ENCODE data around the gene CALCOCO1. TPM values are rescaled to one million over a fixed set of nuclear protein-coding genes. Genes with fewer than 3 reads are reported as not detected.

The CALCOCO1 gene
- total and polyA plus RNA-seq, 9 of the 15 experiments (the other 6 are each of a cell fraction or from before 2014, with no cell fraction given): 1.9 to 31.8 (median 11.0) TPM

DNA sequence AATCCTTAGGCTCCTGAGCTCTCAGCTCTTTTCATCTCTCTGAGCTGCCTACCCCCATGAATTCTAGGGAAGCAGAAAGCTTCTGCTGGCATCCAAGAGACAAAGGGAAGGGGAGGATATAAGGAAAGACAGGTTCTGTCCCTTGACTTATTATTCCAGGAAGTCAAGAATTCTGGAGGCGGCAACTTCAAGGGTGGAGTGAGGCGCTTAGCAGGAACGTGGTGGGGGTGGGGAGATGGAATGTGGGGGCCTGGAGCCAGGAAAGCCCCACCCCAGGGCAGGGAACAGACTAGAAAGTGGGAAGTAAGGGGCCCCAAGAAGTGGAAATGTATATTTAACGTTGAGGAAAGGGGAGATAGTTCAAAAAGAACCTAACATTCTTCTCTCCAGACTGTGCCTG is 1.4 kb downstream of the CALCOCO1 start:
- Histone ChIP-seq H2AFZ (ENCODE audit: low read depth, low read length) (peak overlapping the region; percentile 75), H3K36me3 (ENCODE audit: control insufficient read depth, insufficient read depth, low read length) (no peaks in the 10 kb centered on the region), H3K4me2 (ENCODE audit: insufficient read depth, low read length) (peak overlapping the region; percentile 97), H3K9me3 (replicated peaks; ENCODE audit: control insufficient read depth, insufficient read depth, low read depth, low read length) (no peaks in the 10 kb centered on the region), H3K27ac (ENCODE audit: extremely low read depth, low read depth, low read length) (peak overlapping the region; percentile 23; the same call in 1 of the 3 replicates), H3K79me2 (ENCODE audit: control insufficient read depth, insufficient read depth, low read length) (no peaks in the 10 kb centered on the region), H3K9me1 (ENCODE audit: control insufficient read depth, insufficient read depth, low read length) (no peaks in the 10 kb centered on the region), H3K4me1 (replicated peaks in 1 of 2; ENCODE audit: control insufficient read depth in 2 of 2, insufficient read depth in 2 of 2, low read length in 2 of 2) (peaks cover 0 to 14% of the 10 kb centered on the region in 2 experiments; a peak in 3 of 5 replicates), H3K27me3 (ENCODE audit: control insufficient read depth in 2 of 2, insufficient read depth in 2 of 2, low read length in 2 of 2) (no peaks in the 10 kb centered on the region), H4K20me1 (replicated peaks; ENCODE audit: control insufficient read depth, insufficient read depth, low read length) (no peaks in the 10 kb centered on the region), H3K9ac (ENCODE audit: insufficient read depth in 1 of 2, low read depth in 2 of 2, low read length in 2 of 2) (peak overlapping the region in 1 of 2 experiments; percentile 30; a peak in 1 of 4 replicates), H3K4me3 (peak overlapping the region; percentile 51)
- POLR2A ChIA-PET: interaction anchor here (0.6 to 0.9 kb wide), 3 partner anchors 17 to 140 kb away, joined by 3 to 4 read pairs (median 3); no protein-coding TSS in a partner anchor
- ATAC-seq (no peak), DNase-seq (ENCODE audit: extremely low read depth in 1 of 4, low spot score in 3 of 4) (peak in 1 of 4 experiments; percentile 31), FAIRE-seq (no peak)
- 0% methylated on average over 4 of the region's 4 CpGs for WGBS (ENCODE audit: insufficient coverage, low coverage, missing lambda C conversion rate)
- BruUV-seq (replicated peaks): no TSS peak
- CTCF ChIA-PET (ENCODE audit: low intra/inter-chr PET ratio): no interaction called here
- intact Hi-C loops (cut with micrococcal nuclease): no loop called here
- TF ChIP-seq ETS2 (tag; IDR thresholded peaks at IDR 0.05; ENCODE audit: borderline replicate concordance, poor library complexity, severe bottlenecking) (no peak), ZBTB17 (CRISPR knock-in tag; IDR thresholded peaks at IDR 0.05) (no peak), CEBPB (tag; IDR thresholded peaks at IDR 0.05) (no peak), AFF1 (IDR thresholded peaks at IDR 0.05; ENCODE audit: low read depth in 1 of 2, partially characterized antibody in 2 of 2) (no peak), FOXJ3 (CRISPR knock-in tag; IDR thresholded peaks at IDR 0.05) (no peak), GTF2A2 (tag; IDR thresholded peaks at IDR 0.05) (no peak), BCL6 (CRISPR knock-in tag; IDR thresholded peaks at IDR 0.05) (no peak), POLR2H (tag; IDR thresholded peaks at IDR 0.05; ENCODE audit: low read depth) (no peak), CSDE1 (IDR thresholded peaks at IDR 0.05) (no peak), RFX7 (CRISPR knock-in tag; IDR thresholded peaks at IDR 0.05) (no peak), NR2C1 (IDR thresholded peaks at IDR 0.05) (no peak), NR2C1 (tag; IDR thresholded peaks at IDR 0.05) (no peak), HMG20B (CRISPR knock-in tag; IDR thresholded peaks at IDR 0.05) (no peak), MAFF (IDR thresholded peaks at IDR 0.05; ENCODE audit: low read length) (no peak)
- TF ChIP-seq, protein P1, sequence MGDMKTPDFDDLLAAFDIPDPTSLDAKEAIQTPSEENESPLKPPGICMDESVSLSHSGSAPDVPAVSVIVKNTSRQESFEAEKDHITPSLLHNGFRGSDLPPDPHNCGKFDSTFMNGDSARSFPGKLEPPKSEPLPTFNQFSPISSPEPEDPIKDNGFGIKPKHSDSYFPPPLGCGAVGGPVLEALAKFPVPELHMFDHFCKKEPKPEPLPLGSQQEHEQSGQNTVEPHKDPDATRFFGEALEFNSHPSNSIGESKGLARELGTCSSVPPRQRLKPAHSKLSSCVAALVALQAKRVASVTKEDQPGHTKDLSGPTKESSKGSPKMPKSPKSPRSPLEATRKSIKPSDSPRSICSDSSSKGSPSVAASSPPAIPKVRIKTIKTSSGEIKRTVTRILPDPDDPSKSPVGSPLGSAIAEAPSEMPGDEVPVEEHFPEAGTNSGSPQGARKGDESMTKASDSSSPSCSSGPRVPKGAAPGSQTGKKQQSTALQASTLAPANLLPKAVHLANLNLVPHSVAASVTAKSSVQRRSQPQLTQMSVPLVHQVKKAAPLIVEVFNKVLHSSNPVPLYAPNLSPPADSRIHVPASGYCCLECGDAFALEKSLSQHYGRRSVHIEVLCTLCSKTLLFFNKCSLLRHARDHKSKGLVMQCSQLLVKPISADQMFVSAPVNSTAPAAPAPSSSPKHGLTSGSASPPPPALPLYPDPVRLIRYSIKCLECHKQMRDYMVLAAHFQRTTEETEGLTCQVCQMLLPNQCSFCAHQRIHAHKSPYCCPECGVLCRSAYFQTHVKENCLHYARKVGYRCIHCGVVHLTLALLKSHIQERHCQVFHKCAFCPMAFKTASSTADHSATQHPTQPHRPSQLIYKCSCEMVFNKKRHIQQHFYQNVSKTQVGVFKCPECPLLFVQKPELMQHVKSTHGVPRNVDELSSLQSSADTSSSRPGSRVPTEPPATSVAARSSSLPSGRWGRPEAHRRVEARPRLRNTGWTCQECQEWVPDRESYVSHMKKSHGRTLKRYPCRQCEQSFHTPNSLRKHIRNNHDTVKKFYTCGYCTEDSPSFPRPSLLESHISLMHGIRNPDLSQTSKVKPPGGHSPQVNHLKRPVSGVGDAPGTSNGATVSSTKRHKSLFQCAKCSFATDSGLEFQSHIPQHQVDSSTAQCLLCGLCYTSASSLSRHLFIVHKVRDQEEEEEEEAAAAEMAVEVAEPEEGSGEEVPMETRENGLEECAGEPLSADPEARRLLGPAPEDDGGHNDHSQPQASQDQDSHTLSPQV (IDR thresholded peaks at IDR 0.05): no peak
- in situ Hi-C loops (cut with MboI): no loop called here
